HG03097 (cell line): ENCODE measurements around the gene TMEM202.
"Not testable (repeated sequence)": the region's sequence is repeated elsewhere in the genome, so short reads cannot be mapped to it uniquely, and the experiment has no call there.

ENCODE experiments used
- ATAC-seq: cut with Tn5 transposase; IDR thresholded peaks from one replicate; pipeline ENCODE4 v1.9.1; 2021; ENCODE audit not compliant: unreplicated experiment, low FRiP score

TMEM202 gene, protein sequence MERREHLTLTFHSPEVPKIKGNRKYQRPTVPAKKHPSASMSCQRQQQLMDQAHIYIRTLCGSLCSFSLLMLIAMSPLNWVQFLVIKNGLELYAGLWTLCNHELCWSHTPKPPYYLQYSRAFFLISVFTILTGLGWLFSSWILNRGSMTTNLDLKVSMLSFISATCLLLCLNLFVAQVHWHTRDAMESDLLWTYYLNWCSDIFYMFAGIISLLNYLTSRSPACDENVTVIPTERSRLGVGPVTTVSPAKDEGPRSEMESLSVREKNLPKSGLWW

DNA sequence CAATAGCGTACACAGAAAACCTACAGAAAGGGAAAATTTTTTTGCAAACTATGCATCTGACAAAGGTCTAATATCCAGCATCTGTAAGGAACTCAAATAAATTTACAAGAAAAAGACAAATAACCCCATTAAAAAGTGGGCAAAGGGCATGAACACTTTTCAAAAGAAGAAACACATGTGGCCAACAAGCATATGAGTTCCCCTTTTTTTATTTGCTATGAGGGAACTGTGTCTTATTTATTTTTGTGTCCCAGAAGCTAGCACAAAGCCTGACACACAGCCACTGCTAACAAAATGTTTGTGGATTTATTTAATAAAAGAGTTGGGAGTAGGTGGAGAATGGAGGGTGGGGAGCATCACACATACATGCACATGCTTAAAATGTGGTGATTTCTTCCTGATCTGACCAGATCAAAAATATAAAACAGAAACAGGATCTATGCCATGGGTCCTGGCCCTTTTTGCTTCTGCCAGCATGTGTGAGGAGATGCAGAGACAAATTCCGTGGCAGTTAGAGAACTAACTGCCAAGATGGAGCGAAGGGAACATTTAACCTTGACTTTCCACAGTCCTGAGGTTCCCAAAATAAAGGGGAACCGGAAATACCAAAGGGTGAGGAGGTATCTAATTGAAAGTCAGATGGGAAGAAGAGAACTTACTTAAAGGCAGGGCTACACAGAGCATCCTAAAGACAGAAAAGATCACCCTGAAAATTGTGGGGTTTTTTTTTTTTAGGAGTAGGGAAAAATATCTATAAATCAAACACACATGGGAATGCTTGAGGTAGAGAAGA is at the start of gene TMEM202:
TSS of gene TMEM202 (plus strand) at position 510 of the 793 bp plus-strand sequence. CDS start at position 532, 22 bp downstream.
- no peak for ATAC-seq

DNA sequence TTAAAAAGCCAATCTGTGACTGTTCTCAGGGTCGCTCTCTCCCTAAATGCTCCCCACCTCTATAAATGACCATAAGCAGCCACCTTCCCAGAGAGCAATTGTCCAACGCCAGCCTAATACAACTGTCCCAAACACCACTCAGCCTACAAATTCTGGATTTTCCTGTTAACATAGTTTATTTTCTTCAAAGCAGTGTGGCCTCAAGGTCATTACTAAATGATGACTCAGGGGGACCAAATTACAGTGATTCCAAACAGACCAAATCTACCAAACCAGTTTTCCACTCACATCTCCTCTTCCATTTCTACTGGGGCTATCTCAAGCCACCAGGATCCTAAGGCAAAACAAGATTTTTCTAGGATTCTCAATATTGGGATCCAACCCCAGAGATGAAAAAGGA is 44.8 kb upstream of the TMEM202 start:
- no peak for ATAC-seq

DNA sequence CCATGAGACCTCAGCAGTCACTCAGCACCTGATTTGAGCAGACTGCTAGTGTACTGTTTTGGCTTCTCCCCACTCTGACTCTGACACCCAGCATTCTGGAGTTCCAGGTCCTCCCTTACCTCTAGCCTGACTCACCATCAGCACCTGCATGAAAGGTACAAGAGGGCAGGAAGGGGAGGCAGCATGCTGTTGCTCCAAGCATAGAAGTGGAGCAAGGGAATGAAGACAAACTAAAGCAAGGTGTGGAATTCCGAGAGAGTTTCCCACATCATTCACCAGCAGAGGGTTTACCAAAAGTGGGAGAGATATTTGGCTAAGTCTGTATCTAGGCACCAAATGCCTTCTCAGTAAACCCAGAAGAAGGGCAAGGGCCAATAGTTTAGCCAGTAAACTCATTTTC is 43.6 kb upstream of the TMEM202 start:
- no peak for ATAC-seq

DNA sequence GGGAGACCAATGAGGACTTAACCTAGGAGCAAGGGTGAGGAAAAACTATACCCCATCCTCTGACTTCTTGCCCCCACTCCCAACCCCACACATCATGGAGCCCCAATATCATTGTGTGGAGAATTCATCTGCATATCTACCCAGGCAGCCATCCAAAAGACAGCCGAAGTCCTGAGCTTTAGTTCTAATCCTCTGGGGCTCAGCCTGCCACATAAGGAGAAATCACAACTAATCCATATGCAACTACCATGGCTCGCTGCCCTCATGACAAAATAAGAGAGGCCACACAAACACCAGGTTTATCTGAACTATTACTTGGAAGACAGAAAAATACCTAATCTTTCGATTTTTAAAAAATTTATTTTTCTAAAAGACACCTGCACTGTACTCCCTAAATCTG is 40.0 kb upstream of the TMEM202 start:
- ATAC-seq: no peak

DNA sequence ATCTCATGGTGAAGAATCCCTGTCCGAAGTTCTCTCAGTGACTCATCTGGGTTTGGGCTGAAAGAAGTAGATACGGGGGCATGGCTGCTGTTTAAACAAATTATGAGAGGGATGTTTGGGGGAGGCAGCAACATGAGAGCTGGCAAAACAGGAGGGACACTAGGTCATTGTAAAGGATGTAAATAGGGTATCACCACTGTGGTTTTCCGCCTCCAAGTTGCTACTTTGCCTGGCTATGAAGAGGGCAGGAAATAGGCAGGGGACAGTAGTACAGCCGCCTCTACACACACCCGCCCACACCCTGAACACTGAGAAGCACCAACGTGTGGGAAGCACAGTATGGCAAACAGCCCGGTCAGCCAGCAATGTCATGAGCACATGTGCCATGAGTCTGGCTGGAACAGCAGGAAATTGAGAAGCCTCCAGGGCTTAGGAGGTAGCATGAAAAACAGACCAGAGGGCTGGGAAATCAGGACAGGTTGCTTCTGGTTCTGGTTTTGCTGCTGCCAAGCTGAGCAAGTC is 39.4 kb upstream of the TMEM202 start:
- no peak for ATAC-seq

DNA sequence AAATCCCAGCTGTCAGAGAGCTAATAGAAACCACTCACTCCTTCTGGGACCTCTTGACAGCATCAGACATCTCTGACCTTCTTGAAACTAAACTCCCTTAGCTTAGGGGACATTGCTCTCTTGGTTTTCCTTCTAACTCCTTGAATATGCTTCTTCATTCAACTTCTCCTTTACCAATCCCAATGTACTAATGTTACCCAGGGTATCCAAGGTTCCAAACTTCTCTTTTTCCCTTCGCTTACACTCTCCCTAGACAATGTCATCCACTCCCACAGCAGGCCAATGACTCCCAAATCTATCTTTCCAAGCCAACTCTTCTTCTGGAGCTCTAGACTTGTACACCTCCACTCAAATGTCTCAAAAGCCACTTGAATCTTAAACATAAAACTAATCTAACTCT is 36.9 kb upstream of the TMEM202 start:
- no peak for ATAC-seq

DNA sequence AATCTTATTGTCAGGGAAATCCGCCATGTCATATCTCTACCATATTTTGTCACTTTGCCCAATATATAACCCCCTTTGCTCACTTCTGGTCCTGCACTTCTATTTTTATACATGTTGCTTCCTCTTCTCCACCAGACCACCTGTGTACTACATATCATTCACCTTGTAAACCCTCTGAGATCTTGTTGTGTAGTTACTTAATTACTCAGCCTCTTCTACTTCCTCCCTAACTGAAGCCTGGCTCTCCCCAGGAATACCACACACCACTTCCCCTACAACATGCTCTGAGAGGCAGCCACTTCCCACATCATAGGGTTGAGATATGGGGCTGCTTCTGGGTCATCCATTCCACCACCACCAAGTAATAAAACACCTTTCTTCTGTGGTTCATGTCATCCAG is 32.3 kb upstream of the TMEM202 start:
- ATAC-seq: peak; percentile 80

DNA sequence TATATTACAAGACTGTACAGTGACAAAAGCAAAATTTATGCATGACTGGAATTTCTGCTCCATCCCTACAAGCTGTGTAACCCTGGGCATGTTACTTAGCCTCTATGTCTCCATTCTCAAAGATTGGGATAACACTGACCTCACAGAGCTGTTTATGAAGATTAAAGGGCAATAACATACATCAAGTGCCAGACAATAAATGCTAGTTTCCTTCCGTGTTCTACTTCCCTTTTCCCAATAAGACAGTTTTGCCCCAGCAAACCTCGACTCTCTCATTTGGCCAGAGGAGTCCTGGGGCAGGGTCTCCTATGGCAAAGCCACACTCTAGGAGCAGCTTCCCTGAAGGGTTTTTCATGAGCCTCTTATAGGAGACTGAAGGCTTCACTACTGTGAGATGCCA is 29.8 kb upstream of the TMEM202 start:
- ATAC-seq: no peak

DNA sequence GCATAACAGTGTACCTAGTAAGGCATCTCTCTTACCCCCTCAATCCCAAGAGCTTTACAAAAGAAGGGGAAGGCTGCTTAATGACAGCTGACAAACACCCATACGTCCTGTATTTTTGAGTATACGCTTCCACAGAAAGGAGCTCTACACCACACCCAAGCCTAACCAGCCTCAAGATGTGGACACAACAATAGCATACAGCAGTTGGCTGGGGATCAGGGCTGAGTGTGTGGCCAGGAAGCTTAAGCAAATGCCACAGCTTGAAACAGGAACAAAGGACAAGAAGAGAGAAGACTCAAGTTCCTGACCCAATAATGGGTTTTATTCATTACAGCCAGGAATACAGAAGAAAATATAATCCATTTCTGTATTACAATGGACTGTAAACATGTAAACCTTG is 29.2 kb upstream of the TMEM202 start:
- no peak for ATAC-seq

DNA sequence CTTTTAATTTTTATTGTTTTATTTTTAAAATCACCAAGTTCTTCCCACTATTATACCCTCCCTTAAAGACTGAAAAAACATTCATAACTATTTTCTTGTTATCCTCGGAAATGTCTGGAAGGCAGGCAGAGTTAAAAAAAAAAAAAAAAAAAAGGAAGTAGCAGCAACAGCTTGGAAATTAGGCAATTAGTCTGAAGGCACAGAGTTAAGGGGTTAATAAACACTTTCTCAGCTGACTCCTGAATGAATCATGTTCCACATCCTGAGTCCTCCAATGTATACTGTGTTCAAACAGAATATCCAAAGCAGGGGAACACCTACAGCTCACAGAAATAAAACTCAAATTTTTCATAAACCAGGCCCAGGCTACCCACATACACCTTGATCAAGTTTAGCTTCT is 28.1 kb upstream of the TMEM202 start:
- ATAC-seq: no peak

DNA sequence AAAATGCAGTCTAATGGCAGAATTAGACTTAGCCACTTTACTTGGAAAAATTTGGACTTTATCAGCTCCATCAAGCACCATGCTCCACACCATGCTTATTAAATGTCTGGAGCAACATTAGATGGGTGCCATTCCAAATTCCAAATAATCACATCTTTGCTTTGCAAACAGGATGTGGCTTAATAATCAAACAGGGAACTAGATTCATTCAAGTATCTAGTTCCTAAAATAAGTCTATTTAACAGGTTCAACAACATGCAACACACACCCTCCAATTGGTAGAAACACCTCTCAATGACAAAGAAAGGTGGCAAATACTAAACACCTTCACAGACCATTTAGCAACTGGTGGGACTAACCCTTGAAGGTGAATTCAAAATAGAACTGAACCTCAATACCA is 25.7 kb upstream of the TMEM202 start:
- ATAC-seq: no peak

DNA sequence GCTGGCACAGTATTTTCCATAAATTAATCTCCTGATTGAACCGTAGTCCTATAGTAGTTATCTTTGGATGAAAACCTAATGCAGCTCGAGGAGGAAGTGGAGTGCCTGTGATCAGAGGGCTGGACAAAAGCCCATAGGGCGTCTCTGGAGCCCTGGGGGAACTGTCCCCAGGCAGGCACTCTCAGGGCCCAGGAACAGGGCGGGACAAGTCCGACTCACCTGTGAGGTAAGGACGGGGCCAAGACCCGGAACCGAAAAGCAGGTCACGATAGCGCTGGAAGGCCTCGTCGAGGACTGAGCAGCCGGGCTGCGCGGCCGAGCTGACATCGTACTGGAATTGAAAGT is 22.6 kb upstream of the TMEM202 start:
- peak; percentile 48 for ATAC-seq

DNA sequence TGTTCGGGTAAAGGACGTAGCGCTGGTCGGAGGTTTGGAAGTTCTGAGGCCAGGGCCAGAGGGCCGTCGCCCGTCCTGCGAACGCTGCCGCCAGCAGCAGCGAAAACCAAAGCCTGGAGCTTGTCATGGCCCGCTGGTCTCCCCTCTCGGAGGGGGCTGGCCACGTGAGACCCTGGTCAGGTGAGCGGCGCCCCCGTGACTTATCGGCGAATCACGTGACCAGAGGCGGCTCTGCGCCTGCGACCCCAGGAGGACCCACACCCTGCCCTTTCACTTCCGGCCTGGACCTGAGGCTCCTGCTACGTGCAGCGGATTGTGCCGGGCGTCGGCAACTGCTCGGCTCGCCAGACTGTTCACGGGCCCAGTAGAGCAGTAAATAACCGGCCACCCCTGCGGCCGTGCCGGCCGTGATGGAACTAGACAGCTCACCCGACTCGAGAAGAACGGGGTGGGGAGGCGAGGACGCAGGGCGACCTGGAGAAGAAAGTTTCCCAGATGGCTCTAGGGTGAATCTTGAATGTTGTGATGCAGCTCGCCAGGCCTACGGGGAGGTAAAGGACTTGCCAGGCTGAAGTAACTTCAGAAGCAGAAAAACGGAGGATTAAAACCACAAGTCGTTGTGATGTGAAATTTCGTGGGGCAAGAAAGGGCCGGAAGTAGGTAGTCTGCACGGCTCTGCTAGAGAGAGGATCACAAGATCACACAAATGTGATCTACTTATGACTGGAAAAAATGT is 22.1 kb upstream of the TMEM202 start, which contains the start of gene HEXA:
TSS of gene HEXA (minus strand) at position 169 of the 736 bp plus-strand sequence. CDS start at position 127, 42 bp downstream.
- ATAC-seq: peak; percentile 77

DNA sequence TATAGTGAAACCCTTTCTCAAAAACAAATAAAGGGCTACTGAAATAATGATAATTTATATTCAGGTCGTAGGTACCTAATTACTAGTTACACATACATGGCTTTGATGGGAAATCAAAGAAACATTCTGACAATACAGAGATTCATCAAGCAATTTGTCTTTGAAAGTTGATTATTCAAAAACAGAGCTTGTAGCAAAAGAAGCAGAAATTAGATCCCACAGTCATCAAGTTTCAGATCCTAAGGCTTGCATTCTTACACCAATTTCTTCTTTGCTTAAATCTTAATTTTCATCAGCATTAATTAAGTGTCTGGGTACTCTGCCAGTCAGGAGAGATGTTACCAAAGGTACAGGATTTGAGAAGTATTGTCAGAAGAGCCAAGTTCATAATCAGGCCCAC is 20.8 kb upstream of the TMEM202 start:
- no peak for ATAC-seq

DNA sequence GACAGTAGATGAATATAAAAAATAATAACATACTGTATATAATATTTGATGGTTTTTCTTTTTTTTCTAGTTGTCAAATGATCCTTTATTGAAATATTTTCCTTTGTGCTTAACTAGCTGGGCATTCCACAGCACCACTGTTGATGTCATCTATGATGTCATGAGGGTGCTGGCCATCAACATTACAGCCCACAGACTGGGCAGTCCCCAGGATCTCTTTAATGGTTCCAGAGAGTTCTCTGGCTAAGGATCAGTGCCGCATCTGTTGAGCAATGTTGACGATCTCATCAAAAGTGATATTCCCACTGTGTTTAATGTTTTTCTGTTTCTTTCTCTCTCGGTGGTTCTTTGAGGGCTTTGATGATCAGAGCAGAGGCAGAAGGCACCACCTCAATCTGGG is 19.0 kb upstream of the TMEM202 start:
- not testable (repeated sequence) for ATAC-seq

DNA sequence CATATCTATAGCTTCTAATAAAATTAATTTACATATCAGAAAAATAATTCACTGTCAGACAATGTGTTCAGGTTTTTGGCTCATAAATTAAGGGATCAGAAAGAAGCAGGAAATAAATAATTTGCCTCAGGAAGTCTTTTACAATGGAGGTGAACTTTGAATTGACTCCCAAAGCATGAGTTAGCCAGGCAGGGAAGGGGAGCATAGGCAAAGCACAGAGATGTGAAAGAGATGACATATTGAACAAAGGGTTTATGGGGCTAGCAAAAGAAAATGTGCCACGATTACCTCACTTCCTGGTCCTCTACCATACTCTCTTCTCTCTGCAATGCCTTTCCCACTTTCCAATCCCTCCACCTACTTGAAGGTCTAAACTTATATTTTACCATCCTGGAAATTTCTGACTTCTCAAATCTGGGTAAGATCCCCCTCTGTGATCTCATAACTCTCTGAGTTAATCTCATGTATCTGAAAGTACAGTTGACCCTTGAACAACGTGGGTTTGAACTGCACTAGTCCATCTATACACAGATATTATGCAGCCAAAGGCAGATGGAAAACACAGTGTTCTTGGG is 18.2 kb upstream of the TMEM202 start:
- ATAC-seq: no peak

DNA sequence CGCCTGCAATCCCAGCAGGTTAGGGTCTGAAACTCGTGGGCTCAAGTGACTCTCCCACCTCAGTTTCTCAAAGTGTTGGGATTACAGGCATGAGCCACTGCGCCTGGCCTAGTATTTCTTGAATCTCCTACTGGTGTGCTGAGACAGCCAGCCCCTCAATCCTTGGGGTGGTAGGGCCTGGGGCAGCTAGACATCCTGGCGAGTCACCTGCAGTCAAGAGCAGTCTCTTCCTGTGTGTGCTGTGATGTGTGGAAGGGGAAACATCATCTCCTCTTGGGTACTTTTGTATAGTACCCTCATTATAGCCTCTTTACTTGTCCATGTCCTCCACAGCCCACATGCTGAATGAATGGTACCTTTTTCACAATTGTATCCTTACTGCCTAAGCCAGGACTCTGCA is 17.4 kb upstream of the TMEM202 start:
- ATAC-seq: no peak

DNA sequence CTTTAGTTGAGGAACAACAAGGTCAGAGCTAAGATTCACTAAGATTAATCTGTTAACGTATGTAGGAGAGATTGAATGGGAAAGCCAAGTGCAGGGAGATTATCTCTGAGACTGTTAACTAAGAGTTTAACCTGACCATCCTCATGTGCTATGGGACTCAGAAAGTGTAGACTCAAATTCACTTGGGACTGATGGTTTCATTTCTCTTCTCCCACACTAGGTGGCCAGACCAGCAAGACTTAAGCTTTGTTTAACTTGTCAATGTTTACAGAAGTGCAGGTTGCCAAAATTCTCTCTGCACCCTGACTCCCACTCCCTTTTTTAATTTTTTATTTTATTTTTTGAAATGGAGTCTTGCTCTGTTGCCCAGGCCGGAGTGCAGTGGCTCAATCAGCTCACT is 16.0 kb upstream of the TMEM202 start:
- ATAC-seq: no peak

DNA sequence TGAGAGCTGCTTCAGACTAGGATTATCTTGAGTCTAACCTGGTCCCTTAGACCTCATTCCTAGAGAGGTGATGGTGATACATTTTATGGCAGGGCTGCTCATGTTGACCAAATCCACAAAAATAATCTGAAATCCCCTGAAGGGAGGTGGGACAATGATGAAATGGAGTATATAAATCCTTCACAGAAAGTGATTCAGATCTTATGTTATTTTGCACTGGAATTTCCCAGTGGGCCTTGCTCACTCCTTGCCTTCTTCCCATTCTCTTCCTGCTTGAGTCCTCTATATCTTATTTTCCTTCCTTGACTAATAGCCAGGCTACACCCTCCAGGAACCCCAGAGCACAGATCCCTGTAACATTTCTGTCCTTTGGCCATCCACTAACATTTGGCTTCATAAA is 10.4 kb upstream of the TMEM202 start:
- no peak for ATAC-seq

DNA sequence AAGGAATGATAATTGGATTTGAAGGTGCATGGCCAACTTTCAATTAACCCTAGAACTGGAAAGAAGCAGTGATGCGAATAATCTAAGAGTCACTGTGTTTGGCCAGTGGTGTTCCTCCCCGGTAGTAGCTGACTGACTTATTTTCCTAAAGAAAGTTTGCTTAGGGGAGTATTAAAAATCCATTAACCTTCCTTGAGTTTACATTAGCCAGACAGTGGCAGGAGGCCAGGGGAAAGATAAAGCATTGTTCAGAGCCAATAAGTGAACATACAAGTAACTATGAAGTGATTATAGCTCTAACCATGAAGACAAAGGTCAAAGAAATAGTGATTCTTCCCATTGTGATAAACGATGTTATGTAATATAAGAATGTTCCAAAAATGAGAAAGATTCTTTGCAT is 8.9 kb upstream of the TMEM202 start:
- no peak for ATAC-seq

DNA sequence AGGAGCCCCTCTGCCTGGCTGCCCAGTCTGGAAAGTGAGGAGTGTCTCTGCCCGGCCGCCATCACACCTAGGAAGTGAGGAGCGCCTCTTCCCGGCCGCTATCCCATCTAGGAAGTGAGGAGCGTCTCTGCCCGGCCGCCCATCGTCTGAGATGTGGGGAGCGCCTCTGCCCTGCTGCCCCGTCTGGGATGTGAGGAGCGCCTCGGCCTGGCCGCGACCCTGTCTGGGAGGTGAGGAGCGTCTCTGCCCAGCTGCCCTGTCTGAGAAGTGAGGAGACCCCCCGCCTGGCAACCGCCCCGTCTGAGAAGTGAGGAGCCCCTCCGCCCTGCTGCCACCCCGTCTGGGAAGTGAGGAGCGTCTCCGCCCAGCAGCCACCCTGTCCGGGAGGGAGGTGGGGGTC is 1.8 kb upstream of the TMEM202 start:
- ATAC-seq: not testable (repeated sequence)
